TTC549 (cell line): ENCODE results near the gene GNA12.

Experiments
- FAIRE-seq: peaks from 2 replicates; lab custom pipeline; 2012; peaks lifted over from hg19 to GRCh38; lab: Jason Lieb, UNC

The GNA12 gene

DNA sequence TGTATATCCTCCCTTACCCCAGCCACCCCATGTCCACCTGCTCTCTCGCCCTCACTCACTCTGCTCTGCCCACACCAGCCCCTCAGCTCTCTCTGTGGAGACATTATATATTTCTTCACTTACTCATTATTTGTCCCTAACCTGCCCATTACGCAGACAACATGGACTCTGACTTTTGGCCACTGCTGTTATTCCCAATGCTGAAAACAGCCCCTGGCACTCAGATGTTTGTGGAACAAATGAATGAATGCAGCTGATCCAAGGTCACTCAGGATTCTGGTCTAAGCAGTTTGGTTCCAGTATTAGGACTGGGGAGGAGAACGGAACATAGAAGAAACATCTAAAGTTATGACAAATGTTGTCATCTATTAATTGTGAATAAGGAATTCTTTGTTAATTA, 26.7 kb downstream of the GNA12 start:
- no peak for FAIRE-seq

DNA sequence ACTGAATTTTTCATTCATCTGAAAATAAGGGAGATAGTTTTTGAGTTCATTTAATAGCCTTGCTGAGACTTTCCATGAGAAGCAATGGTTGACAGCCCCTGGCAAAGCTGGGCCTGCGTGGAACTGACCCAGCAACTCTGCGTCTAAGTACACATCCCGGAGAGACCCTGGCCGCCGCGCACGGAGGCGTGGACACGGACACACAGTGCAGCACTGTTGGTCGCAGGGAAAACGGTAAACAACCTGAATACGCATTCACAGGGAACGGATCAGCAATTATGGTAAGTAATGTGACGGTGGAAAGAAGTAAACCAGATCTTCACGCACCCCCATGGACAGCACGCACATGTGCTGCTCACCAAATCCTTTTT, 28.2 kb downstream of the GNA12 start:
- FAIRE-seq, result no peak

DNA sequence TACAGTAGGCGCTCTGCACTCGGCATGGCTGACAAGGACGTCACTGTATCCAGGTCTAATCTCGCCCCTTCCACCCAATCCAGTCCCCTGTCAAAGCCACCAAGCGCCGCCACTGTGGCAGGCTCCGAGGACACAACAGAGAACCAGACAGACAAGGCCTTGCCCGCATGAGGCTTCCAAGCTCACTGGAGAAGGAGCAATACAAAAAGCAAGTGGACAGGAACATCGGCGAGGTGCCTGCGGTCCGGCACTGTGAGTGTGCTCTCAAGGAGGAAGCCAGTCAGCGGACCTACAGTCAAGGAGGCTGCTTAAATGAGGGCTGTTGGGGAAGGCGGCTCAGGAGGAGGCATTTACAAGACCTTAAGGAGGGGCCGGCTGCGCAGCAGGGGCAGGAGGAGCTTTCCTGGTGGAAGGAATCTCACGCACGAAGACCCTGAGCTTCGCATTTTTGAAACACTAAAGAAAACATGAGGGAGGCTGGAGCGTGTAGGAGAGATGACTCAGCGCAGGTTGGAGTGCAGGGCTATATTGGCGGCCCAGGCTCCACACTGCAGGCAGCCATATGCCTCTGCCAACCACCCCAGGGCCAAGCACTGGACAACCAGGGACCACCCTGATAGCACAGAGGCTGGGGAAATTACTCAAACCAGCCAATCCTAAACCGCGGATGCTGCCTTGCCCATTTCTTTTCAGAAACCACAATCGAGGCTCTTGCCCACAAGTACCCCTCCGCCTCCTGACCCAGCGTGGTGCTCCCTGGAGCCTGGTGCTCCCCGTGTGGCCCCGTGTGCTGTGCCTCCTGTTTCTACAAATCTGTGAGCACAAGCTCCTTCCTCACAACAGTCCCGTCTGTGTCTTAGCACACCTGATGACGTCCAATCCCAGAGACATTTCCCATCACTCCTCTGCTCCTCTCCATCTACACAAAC, 28.9 kb downstream of the GNA12 start:
- FAIRE-seq, result no peak

DNA sequence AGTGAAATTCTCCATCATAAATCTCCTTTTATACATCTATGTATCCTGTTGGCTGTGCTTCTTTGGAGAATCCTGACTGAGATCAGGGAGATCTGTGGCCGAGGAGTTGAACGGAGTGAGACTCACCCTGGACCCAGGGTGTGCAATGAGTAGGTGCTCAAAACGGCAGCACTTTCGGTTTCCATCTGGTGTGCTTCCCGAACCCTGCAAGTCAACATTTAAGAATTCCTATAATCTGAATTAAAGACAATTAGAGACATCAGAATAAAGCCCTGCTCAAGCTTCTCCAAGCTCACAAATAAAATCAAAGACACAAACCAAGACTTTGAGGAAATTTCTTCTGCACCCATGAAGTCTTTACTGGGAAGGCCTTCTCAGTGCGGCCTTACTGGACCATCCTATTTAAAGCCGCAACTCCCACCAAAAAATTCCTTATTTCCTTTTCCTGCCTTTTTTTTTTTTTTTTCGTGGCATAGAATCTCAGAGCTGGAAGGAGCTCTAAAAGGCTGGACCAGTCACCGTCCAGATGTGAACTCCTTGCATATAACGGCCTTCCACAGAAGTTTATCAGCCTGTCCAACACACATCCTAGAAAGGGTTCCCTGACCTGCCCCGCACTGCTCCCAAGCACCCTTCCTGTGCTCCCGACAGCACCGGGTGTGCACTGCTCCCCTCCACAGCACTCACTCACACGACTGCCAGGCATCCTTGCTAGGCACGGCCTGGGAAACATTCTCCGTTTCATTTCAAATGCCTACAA, 29.7 kb downstream of the GNA12 start:
- FAIRE-seq, result no peak

DNA sequence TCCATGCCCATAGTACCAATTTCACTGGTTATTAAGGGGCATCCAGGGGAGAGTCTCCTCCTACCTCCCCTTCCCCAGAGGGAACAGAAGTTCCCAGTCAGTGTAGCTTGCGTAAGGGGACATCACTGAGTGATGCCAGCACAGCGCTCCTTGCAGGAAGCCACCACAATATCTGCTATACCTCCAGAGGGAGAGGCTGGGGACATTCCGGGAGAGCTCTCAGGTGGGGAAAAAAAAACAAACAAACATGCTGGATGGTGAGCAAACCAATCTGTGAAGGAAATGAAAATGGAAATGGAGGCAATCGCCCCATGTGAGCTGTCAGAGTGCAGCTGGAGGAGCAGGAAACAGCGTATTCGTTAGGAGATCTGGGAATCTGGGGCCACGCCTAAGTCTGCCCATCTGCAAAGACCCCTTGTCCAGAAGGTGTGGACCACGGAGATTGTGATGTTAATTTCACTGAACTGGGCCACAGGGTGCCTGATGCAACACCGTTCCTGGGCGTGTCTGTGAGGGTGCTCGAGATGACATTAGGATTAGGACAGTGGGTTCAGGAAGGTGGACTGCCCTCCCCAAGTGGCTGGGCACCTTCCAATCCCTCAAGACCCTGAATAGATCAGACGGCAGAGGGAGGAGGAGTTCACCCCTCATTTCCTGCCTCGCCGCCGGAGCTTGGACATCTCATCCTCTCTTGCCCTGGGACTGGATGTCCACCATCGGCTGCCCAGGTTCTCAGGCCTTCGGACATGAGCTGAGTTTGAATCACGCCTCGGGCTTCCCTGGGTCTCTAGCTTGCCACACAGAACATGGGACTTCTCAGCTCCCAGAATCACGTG, 30.5 kb downstream of the GNA12 start:
- no peak for FAIRE-seq

DNA sequence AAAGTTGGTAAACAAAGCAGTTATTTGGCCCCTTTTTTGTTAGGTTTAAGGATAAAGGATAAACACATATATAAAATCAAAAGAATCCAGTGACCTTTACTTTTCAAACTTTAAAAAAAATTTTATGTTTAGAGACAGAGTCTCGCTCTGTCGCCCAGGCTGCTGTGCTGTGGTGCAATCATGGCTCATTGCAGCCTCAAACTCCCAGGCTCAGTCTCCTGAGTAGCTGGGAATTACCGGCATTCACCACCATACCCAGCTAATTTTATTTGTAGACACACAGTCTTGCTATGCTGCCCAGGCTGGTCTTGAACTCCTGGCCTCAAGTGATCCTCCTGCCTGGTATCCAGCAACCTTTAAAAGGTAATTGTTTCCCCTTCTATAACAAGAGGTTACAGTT, 31.3 kb downstream of the GNA12 start:
- no peak for FAIRE-seq

DNA sequence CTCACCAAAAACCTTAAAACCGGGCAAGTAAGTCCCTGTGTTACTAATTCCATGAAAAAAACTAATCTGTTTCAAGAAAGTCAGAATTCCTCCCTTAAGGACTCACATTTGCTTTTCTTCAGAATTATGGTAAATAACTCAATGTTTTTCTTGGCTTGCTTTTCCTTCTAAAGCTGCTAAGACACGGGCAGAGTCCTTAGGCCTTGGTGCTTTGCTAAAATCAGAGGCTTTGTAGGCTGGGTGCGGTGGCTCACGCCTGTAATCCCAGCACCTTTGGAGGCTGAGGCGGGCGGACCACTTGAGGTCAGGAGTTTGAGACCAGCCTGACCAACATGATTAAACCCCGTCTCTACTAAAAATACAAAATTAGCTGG, 32.0 kb downstream of the GNA12 start:
- FAIRE-seq, result no peak

DNA sequence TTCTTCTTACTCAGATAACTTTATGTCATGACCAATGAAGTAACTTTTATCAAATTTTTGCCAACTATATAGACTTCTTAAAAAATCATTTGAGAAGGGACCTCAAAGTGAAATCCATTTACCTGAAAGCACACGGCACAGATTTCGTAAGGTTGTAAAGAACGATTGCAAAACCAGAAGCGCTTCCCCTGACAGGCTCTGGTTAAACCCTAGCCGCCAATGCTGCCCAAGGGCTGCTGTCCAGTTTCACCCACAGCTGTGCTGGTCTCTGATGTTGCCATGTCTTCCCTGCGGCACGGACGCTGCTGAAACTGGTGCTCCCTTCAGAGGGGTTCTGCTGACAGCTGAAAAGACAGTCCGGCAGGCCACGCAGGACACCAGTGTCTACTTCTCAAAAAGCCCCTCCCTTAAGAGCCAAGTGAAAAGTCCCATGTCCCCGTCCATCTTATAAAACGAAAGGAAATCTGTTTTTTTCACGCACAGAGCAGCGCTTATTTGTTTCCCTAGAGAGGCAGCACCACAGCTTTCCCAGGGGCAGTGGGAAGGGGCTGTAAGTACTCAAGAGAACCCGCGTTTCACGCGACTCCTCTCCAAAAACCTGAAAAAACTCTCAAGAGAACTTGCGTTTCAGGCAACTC, 32.5 kb downstream of the GNA12 start:
- no peak for FAIRE-seq

DNA sequence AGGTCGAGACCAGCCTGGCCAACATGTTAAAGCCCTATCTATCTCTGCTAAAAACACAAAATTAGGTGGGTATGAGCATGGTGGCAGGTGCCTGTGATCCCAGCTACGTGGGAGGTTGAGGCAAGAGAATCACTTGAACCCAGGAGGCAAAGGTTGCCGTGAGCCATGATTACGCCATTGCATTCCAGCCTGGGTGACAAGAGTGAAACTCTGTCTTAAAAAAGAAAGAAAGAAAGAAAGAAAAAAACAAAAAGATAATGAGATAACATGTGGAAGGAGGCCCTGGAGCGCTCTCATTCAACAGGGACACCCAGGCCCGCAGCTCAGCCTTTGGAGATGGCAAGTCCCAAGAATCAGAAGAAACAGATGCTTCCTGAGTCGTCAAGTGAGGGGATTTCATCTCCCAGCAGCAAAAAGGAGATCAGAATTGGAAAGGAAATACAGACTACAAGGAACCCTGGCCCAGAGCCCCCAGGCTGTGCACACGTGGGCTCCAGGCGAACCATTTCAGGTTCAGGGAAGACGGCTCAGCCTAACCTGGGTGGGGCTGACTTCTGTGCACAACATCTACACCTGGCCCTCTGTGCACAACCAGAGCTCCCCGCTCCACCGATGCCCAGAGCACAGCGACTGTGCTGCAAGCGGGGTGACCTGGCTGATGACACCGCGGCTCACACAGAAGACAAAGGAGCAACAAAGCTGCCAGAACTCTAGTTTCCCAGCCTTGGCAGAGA, 33.3 kb downstream of the GNA12 start:
- FAIRE-seq, result no peak

DNA sequence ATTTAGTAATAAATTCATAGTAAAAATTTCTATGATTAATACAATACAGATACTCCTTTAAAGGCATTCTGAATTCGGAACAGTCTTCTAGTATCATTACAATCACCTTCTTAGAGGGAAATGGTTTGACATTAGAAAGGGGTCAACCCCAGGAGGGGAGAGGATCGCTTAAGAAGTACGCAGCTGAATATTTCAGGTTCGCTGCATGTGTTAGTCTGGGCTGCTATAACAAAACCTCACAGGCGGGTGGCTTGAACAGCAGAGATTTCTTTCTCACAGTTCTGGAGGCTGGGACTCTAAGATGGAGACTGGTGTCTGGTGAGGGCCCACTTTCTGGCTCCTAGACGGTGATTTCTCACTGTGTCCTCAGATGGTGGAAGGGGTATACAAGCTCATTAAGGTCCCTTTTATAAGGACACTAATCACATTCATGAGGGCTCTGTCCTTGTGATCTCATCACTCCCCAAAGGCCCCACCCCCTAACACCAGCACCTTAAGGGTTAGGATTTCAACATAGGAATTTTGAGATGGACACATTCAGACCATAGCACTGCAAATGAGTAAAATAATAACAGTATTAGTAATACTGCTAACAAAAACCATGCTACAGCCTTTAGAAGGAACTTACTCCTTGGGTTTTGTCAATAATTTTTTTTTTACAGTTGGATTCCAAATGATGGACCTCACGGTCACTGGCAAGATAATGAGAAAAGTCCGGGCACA, 34.0 kb downstream of the GNA12 start:
- no peak for FAIRE-seq

DNA sequence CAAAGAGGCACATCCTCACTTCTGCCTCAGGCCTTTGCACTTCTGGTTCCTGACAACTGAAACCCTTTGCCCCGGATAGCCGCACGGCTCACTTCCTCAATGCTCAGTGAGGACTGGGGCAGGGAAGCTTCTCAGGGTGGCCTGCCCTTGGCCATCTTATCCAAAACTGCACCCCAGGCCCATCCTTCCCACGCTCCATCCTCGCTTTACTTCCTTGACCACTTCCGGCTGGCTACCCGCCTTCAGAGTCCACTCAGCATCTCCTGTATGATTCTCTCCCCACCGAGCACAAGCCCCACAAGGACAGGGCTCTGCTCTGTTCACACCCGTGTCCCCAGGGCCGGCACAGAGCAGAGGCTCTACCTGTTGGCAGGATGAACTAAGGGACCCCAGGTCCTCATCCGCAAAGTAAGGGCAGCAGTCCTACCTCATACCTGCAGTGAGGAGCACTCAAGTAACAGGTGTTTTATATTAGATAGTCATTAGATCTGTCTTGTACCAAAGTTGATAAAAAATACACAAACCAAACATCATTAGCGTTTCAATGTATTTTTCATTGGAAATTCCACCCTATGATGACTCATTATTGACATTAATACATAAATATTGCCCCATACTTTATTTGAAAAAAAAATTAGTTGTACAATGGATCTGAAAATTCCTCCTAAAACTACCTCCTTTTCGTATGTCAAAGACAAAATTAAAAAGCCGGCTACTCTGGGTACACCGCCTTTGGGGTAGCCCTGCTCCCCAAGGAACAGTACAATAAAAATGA, 35.0 kb downstream of the GNA12 start:
- FAIRE-seq, result no peak

DNA sequence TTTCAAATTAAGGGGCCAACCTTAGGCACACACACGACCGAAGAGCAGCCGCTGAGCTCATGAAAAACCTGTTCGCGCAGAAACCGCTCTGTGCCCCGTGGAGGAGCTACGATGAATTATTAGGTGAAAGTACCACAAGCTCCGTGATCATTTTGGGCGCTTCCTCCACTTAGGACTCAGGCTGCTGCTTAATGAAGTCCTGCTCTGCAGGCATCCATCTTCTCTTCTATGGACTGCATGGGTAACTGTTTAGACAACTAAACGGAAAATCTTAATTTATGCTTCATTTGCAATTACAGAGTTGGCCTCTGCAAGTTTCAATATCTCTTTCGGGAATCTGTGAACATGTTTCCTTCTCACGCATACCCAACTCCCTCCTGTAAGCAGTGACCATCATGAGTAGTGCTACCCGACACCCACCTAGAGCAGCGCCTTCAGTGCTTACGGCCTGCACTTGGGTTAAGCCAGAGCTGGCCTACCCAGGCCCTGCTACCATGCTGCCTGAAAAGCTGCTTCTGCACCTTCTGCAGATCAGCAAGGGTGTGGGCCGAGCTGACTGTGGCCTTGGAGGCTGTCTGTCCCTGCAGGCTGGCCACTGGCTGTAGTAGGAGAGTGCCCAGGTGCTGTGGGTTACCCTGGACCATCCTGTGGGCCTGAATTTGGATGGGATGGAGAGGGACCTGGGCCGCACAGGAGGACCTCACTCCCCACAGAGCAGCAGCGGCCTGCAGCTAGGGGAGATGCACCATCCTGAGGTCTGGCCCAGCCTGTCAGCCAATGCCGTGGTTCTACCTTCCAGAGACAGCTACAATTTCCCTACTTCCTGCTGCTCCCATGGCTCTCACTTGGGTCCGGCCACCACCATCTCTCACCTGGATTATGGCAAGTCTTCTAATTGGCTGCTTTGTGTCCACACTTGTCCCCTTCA, 36.0 kb downstream of the GNA12 start:
- no peak for FAIRE-seq

DNA sequence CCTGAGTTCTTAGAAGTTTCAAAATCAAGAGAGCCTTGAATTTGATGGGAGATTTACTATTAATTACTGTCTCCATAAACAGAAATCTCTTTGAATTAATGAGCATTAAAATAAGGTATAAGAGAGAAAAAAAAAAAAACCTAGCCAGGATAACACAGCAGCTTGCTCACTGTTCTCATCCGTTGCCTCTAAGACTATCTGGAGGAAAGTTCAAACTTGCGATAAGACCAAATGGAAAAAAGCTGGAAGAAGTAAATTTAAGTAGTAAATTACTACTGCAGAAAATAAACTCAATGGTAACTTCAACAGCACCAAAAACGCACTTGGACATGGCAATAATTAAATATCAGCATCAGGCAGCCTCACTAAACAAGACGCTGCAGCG, 36.7 kb downstream of the GNA12 start:
- FAIRE-seq, result no peak

DNA sequence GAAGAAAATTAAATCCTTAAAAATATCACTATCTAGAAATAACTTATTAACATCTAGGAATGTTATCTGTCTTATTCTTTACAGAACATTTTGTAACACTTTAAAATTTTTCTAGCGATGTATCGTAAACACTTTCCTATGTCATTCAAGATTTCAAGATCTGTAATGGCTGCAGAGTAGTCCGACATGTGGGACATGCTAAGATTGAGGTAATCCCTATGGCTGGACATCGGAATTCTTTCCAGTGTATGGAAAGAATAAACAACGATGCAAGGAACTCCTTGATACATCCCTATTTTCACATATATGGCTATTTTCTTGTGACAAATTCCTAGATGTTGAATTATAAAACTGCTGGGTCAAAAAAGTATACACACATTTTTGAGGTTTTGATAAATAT, 37.5 kb downstream of the GNA12 start:
- no peak for FAIRE-seq

DNA sequence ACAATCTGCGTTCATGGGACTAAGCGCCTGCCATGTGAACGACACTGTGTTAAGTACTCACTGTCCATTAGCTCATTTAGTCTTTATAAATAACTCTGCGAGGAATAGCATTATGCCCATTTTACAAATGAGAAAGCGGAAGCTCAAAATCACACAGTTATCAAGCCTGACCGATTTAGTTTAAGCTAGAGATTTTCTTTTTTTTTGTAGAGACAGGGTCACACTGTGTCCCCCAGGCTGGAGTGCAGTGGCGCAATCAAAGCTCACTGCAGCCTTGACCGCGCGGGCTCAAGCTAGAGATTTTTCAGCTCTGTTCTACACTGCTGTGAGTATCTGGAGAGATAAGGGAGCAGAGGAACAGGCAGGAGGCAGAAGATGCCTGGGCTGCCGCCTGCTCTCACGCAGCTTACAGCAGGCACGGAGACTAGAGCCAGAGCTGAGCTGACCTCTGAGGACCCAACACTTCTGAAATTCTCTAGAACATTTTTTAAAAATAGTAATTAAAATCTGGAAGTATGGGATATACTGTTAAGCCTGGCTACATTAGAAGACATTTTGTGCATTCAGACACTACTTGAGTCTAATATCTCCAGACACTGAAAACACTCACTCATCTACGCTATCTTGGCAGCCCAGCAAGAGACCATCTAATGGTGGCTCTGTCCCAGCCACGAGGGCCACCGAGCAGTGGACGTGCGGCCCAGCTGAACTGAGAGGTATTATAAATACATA, 38.7 kb downstream of the GNA12 start:
- FAIRE-seq, result no peak

DNA sequence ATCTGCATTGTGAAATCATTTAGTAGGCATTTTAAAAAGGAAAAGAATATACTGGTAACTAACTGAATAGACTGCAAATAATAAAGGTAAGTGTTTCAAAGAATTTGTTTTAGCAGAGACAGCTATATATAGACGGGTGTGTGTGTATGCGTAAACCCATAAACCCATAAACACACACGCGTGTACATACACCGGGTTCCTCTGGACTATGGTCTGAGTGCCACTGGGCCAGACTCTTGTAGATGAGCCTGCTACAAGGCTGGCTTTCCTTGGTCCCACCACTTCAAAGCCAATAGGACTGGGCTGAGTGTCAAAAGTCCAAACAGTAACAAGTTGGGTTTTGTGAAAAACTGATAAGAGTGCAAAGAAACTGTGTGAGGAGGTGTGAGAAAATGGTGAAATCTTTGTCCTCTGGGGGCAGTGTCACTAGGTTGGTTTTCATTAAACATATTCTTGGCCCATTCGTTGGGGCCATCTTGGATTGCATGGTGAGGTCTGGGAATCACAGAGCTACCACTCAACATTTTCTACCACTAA, 39.8 kb downstream of the GNA12 start:
- FAIRE-seq, result no peak

DNA sequence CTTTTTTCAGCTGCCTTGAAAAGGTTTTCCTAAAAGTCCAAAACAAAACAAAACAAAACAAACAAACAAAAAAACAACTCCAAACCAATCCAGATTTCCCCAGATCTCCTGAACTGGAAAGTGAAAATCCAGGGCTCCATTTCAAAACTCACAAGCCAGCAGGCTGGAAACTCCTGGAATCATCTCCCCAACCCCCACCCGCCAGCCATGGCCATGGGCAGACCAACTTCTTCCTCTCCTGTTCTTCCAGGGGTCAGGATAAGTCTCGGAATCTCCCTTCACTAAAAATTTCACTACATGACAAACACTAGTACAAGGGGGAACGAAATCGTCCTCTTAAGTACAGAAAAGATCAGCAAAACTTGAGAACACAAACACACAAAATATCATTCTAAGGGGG, 40.4 kb downstream of the GNA12 start:
- FAIRE-seq, result no peak

DNA sequence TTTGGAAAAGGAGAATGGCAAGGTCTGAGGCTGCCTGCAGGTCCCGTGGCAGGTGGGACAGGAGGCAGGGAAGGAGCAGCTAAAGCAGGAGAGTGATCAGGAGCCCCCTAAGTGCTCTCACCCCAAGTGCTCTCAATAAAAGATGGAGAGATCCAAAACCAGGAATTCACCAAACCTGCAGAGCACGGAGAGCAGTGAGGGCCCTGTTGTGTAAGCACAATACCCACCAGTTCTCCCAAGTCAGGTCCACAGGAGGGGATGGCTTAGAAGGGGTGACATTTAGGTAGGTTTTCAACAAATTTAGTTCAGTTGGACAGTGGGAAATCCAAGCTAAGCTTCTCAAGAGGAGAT, 40.8 kb downstream of the GNA12 start:
- FAIRE-seq, result no peak
